ENCODE data around the gene EEPD1.

DNA sequence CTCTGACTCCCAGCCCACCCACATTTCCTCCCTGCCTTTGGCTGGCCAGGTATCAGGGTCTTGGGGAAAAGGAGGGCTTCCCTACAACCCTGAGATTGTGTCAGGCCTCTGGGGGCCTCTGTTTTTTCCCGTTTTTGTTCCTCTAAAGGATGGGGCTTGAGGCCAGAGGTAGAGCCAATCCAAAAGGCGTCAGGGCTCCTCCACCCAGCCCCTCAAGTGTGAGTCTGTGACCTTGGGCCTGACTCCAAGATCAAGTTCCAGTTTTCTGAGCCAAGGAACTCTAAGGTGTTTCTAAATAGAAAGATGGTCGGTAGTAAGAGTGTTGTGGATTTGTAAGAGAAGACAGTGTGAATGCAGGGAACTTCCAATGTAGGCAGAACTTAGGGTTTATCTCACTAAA lies 6.6 kb downstream of the EEPD1 start:
- TF ChIP-seq, protein P1, sequence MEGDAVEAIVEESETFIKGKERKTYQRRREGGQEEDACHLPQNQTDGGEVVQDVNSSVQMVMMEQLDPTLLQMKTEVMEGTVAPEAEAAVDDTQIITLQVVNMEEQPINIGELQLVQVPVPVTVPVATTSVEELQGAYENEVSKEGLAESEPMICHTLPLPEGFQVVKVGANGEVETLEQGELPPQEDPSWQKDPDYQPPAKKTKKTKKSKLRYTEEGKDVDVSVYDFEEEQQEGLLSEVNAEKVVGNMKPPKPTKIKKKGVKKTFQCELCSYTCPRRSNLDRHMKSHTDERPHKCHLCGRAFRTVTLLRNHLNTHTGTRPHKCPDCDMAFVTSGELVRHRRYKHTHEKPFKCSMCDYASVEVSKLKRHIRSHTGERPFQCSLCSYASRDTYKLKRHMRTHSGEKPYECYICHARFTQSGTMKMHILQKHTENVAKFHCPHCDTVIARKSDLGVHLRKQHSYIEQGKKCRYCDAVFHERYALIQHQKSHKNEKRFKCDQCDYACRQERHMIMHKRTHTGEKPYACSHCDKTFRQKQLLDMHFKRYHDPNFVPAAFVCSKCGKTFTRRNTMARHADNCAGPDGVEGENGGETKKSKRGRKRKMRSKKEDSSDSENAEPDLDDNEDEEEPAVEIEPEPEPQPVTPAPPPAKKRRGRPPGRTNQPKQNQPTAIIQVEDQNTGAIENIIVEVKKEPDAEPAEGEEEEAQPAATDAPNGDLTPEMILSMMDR (IDR thresholded peaks at IDR 0.05): no peak
- TF ChIP-seq POLR2A (IDR thresholded peaks at IDR 0.05): no peak

Data from thyroid gland (tissue), 4 donors.